Glutamatergic neuron (in vitro differentiated cells): Measurements from ENCODE around the gene FXR1. TPM values are rescaled to one million over a fixed set of nuclear protein-coding genes. Genes with fewer than 3 reads are reported as not detected.

Experiments used
- DNase-seq: peaks from one replicate; pipeline ENCODE4 v3.0.0; 2022
- H3K27ac Mint-ChIP-seq: one replicate; pipeline ENCODE4 v1.8.0; 2020; ENCODE audit warnings: mild to moderate bottlenecking, mixed read lengths, inconsistent platforms; ENCODE audit not compliant: unreplicated experiment
- H3K27me3 Mint-ChIP-seq: one replicate; pipeline ENCODE4 v1.8.0; 2020; ENCODE audit warnings: mild to moderate bottlenecking, moderate library complexity, mixed read lengths, inconsistent platforms; ENCODE audit not compliant: unreplicated experiment
- H3K36me3 Mint-ChIP-seq: one replicate; pipeline ENCODE4 v1.8.0; 2020; ENCODE audit warnings: mild to moderate bottlenecking, mixed read lengths, inconsistent platforms; ENCODE audit not compliant: unreplicated experiment
- H3K4me1 Mint-ChIP-seq: one replicate; pipeline ENCODE4 v1.8.0; 2020; ENCODE audit warnings: mild to moderate bottlenecking, low read depth, mixed read lengths, inconsistent platforms; ENCODE audit not compliant: unreplicated experiment
- H3K4me3 Mint-ChIP-seq: one replicate; pipeline ENCODE4 v1.8.0; 2020; ENCODE audit warnings: mild to moderate bottlenecking, mixed read lengths, inconsistent platforms; ENCODE audit not compliant: unreplicated experiment
- H3K9me3 Mint-ChIP-seq: one replicate; pipeline ENCODE4 v1.8.0; 2020; ENCODE audit warnings: mild to moderate bottlenecking, moderate library complexity, mixed read lengths, inconsistent platforms; ENCODE audit not compliant: unreplicated experiment
- total RNA-seq: library from RNA; stranded (reverse); fragmentation: NEBNext Ultra II Directional; extraction: Animal tissue kit (Norgen Biotek cat#: 25700); gene quantifications from one replicate; pipeline ENCODE4 v1.2.1, GENCODE V29; 2021; ENCODE audit not compliant: unreplicated experiment
- TF ChIP-seq, protein P1 (sequence below): fragments of 200-600 bp; sonication (generic); IDR thresholded peaks from one replicate; pipeline ENCODE4 v1.5.0; 2021; ENCODE audit not compliant: partially characterized antibody, unreplicated experiment

Gene FXR1
- total RNA-seq, 1 donor from 2014 or later: 189 TPM

DNA sequence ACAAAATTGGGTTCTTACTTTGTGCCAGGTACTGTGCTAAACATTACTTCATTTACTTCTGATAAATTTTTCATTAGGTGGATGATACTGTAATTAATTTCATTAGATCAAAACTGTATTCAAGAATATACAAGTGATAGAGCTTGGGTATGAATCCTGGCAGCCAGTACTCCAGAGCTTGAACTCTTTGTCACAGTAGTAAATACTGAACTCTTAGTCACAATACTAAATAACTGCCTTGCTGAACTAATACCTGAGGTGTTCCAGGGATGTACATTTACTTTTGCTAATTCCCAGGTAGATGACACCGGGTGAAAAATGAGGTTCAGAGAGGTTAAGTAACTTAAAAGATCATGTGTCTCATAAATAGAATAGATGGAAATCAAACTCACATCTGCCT lies 20.3 kb downstream of the FXR1 start:
- Mint-ChIP-seq H3K4me1 (peaks cover 9% of the 10 kb centered on the region), H3K27me3 (no peaks in the 10 kb centered on the region), H3K27ac (no peak overlapping the region), H3K9me3 (no peaks in the 10 kb centered on the region), H3K36me3 (no peaks in the 10 kb centered on the region), H3K4me3 (no peak overlapping the region)
- TF ChIP-seq, protein P1, sequence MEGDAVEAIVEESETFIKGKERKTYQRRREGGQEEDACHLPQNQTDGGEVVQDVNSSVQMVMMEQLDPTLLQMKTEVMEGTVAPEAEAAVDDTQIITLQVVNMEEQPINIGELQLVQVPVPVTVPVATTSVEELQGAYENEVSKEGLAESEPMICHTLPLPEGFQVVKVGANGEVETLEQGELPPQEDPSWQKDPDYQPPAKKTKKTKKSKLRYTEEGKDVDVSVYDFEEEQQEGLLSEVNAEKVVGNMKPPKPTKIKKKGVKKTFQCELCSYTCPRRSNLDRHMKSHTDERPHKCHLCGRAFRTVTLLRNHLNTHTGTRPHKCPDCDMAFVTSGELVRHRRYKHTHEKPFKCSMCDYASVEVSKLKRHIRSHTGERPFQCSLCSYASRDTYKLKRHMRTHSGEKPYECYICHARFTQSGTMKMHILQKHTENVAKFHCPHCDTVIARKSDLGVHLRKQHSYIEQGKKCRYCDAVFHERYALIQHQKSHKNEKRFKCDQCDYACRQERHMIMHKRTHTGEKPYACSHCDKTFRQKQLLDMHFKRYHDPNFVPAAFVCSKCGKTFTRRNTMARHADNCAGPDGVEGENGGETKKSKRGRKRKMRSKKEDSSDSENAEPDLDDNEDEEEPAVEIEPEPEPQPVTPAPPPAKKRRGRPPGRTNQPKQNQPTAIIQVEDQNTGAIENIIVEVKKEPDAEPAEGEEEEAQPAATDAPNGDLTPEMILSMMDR: no peak
- DNase-seq: no peak

DNA sequence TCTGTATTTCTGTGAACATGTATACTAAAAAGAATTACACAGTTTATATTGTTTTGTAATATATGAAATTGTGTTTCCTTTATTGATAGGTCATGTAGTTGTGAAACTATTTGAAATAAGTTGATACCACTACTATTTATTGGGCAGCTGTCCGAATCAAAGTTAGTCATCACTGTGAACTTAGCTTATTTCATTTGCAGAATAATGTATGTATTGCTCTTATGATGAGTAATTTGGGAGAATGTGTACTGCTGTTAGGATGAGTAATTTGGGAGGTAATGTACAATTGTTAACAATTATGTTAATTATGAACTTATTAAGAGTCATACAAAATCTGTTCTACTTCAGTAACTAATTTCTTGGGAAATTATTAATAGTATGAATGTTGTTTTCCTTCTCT lies 22.2 kb downstream of the FXR1 start:
- Mint-ChIP-seq H3K27me3 (no peaks in the 10 kb centered on the region), H3K9me3 (no peaks in the 10 kb centered on the region), H3K27ac (no peak overlapping the region), H3K4me1 (peaks cover 9% of the 10 kb centered on the region), H3K4me3 (no peak overlapping the region), H3K36me3 (no peaks in the 10 kb centered on the region)
- TF ChIP-seq, protein P1: no peak
- DNase-seq: no peak

DNA sequence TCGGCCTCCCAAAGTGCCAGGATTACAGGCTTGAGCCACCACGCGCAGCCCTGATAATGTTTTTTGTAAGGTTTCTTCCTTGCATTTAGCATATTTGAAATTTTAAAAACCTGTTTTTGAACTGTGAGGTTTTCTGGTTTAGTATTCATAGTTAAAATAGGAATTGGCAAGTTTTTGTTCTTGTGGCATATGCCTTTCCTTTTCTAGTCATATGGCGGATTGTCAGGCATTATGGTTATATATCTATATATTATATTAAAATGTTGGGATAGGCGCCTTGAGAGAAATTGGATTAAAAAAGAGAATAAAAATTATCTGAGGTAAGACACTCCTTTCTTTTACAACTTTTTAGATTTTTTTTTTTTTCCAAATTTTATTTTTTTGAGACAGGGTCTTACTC lies 28.4 kb downstream of the FXR1 start:
- DNase-seq: no peak
- H3K27me3 Mint-ChIP-seq: no peaks in the 10 kb centered on the region
- no peaks in the 10 kb centered on the region for H3K36me3 Mint-ChIP-seq
- H3K4me3 Mint-ChIP-seq: no peak overlapping the region
- H3K4me1 Mint-ChIP-seq: no peaks in the 10 kb centered on the region
- H3K27ac Mint-ChIP-seq: no peak overlapping the region
- no peaks in the 10 kb centered on the region for H3K9me3 Mint-ChIP-seq
- TF ChIP-seq, protein P1: no peak

DNA sequence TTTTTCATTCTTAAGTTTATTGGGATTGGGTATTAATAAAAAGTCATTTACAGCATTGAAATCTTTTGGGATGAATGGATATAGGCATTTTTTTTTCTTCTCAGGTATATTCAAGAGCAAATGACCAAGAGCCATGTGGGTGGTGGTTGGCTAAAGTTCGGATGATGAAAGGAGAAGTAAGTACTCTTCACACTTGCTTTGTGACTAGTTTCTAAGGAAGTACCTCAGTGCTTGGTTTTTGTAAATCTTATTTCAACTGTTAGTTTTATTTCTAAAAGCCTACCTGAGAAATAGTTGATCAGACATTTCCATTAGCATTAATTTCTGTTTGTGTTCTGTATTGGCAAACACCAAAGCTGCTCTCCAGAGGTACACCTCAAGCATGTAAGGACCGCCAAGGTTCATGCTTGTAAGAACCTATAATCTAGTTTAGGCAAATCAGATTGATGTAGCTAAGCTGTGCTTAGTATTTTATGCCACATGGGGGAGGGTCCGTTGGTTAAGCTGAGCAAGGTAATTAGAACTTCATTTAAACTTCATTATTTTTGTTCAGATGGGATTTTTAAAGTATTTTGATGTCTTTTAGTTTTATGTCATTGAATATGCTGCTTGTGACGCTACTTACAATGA lies 35.4 kb downstream of the FXR1 start:
- no peaks in the 10 kb centered on the region for H3K4me1 Mint-ChIP-seq
- no peaks in the 10 kb centered on the region for H3K9me3 Mint-ChIP-seq
- H3K27ac Mint-ChIP-seq: no peak overlapping the region
- TF ChIP-seq, protein P1: no peak
- no peaks in the 10 kb centered on the region for H3K36me3 Mint-ChIP-seq
- H3K27me3 Mint-ChIP-seq: no peaks in the 10 kb centered on the region
- DNase-seq: no peak
- H3K4me3 Mint-ChIP-seq: no peak overlapping the region

DNA sequence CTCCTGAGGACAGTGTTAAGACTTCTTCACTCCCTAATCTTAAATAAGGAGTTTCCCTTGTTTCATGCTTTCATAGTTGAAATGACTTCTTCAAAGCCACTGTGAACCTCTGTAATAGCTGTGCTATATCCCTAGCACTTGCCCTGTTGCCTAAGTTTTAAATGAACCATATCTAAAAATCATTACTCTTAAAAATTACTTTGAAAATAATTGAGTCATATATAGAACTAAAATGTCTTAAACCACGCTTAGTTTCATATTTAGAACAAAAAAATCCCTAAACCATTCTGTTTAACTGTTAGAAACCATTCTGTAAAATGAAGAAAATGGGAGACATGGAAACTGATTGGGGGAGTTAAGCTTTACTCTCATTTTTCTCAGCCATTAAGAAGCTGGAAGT lies 47.2 kb downstream of the FXR1 start:
- Mint-ChIP-seq H3K36me3 (no peaks in the 10 kb centered on the region), H3K4me1 (no peaks in the 10 kb centered on the region), H3K9me3 (no peaks in the 10 kb centered on the region), H3K4me3 (no peak overlapping the region), H3K27me3 (no peaks in the 10 kb centered on the region), H3K27ac (no peak overlapping the region)
- TF ChIP-seq, protein P1: no peak
- DNase-seq: no peak
